Fibroblast of skin of scalp (primary cell): ENCODE results near the gene GIMAP2.

ENCODE experiments used
- DNase-seq: peaks from one replicate; pipeline ENCODE4 v3.0.0-alpha.2; 2013

Gene GIMAP2

GRCh38 chr7:150733482-150734095 lies 48.1 kb downstream of the GIMAP2 start:
- DNase-seq, result no peak

- no peak for DNase-seq
Observed at GRCh38 chr7:150734254-150734653, 48.7 kb downstream of the GIMAP2 start.

GRCh38 chr7:150735596-150736358 lies 50.3 kb downstream of the GIMAP2 start:
- DNase-seq, result no peak

GRCh38 chr7:150736864-150737263 lies 51.4 kb downstream of the GIMAP2 start:
- no peak for DNase-seq

- DNase-seq, result no peak
Observed at GRCh38 chr7:150737265-150738055, 52.0 kb downstream of the GIMAP2 start, which contains the start of gene GIMAP5. GIMAP5 (plus strand) TSS chr7:150737418; CDS start chr7:150740885, 3,467 bp downstream.

GRCh38 chr7:150738092-150738491 lies 52.6 kb downstream of the GIMAP2 start:
- no peak for DNase-seq

GRCh38 chr7:150738591-150739001 lies 53.1 kb downstream of the GIMAP2 start:
- no peak for DNase-seq

GRCh38 chr7:150739033-150739432 lies 53.5 kb downstream of the GIMAP2 start:
- no peak for DNase-seq

GRCh38 chr7:150740053-150740452 lies 54.5 kb downstream of the GIMAP2 start:
- DNase-seq, result no peak

- DNase-seq, result no peak
Observed at GRCh38 chr7:150742286-150742968, 56.9 kb downstream of the GIMAP2 start.
